OCI-LY1 (cell line): ENCODE measurements around the gene SMYD5.
A peak's percentile ranks its signal among the peaks of the same experiment; 100 is the strongest.

Source experiments
- H2AFZ ChIP-seq: fragments of 200-600 bp; sonication (generic), shearing (Covaris generic); 2 replicates; pipeline ENCODE4 v1.6.0; 2014; ENCODE audit warnings: antibody characterized with exemption, mild to moderate bottlenecking, low read length
- H3F3A ChIP-seq: fragments of 200-600 bp; sonication (generic), shearing (Covaris generic); 2 replicates; pipeline ENCODE4 v1.6.0; 2014; ENCODE audit warnings: mild to moderate bottlenecking, antibody characterized with exemption, low read length, moderate library complexity; ENCODE audit not compliant: insufficient read depth
- H3K27ac ChIP-seq: fragments of 200-600 bp; sonication (generic); 2 replicates; pipeline ENCODE4 v1.5.1; 2014; ENCODE audit warnings: low read length, mixed run types, mild to moderate bottlenecking, low read depth; ENCODE audit not compliant: poor library complexity, severe bottlenecking
- H3K27me3 ChIP-seq: fragments of 200-600 bp; sonication (generic); 2 replicates; pipeline ENCODE4 v1.6.0; 2014; ENCODE audit warnings: antibody characterized with exemption, mild to moderate bottlenecking, low read length, moderate library complexity; ENCODE audit not compliant: insufficient read depth
- H3K36me3 ChIP-seq: fragments of 200-600 bp; sonication (generic); 2 replicates; pipeline ENCODE4 v1.6.1; 2014; ENCODE audit warnings: mild to moderate bottlenecking, antibody characterized with exemption, low read length, moderate library complexity, mixed read lengths; ENCODE audit not compliant: insufficient read depth
- H3K4me1 ChIP-seq: fragments of 200-600 bp; sonication (generic); 2 replicates; pipeline ENCODE4 v1.5.1; 2014; ENCODE audit warnings: mild to moderate bottlenecking, low read length, moderate library complexity; ENCODE audit not compliant: insufficient read depth, severe bottlenecking
- H3K4me2 ChIP-seq: fragments of 200-600 bp; sonication (generic), shearing (Covaris generic); 2 replicates; pipeline ENCODE4 v1.6.1; 2014; ENCODE audit warnings: low read length
- H3K4me3 ChIP-seq: fragments of 200-600 bp; sonication (generic); 2 replicates; pipeline ENCODE4 v1.5.1; 2014; ENCODE audit warnings: low read length, low read depth, mild to moderate bottlenecking, mixed read lengths; ENCODE audit not compliant: poor library complexity, severe bottlenecking
- H3K79me2 ChIP-seq: fragments of 200-600 bp; shearing (Covaris generic); 2 replicates; pipeline ENCODE4 v1.6.1; 2016; ENCODE audit warnings: mixed run types, low read length, mixed read lengths; ENCODE audit not compliant: insufficient read depth
- H3K9ac ChIP-seq: fragments of 200-600 bp; sonication (generic), shearing (Covaris generic); 2 replicates; pipeline ENCODE4 v1.6.1; 2014; ENCODE audit warnings: mild to moderate bottlenecking, low read length, mixed read lengths
- H3K9me2 ChIP-seq: fragments of 200-600 bp; sonication (generic), shearing (Covaris generic); 2 replicates; pipeline ENCODE4 v1.6.1; 2014; ENCODE audit warnings: low read depth, mild to moderate bottlenecking, low read length, mixed read lengths
- H3K9me3 ChIP-seq: fragments of 200-600 bp; shearing (Covaris generic); 2 replicates; pipeline ENCODE4 v1.6.1; 2014; ENCODE audit warnings: low read length, mixed read lengths
- H4K20me1 ChIP-seq: fragments of 200-600 bp; sonication (generic), shearing (Covaris generic); 2 replicates; pipeline ENCODE4 v1.6.0; 2016; ENCODE audit warnings: mild to moderate bottlenecking, low read length; ENCODE audit not compliant: insufficient read depth
- CTCF ChIP-seq: fragments of 200-600 bp; sonication (generic), shearing (Covaris generic); IDR thresholded peaks from 2 replicates; pipeline ENCODE4 v1.5.1; 2017; ENCODE audit warnings: mild to moderate bottlenecking, antibody characterized with exemption, low read length, moderate library complexity, mixed read lengths
- EZH2 ChIP-seq: fragments of 200-600 bp; sonication (generic), shearing (Covaris generic); IDR thresholded peaks from 2 replicates; pipeline ENCODE4 v1.8.0; 2017; ENCODE audit warnings: borderline replicate concordance, mixed run types, mild to moderate bottlenecking, antibody characterized with exemption, low read length, moderate library complexity, mixed read lengths

The SMYD5 gene

GRCh38 chr2:73232403-73233153, 18.5 kb downstream of the SMYD5 start:
- no peaks in the 10 kb centered on the region for H3F3A ChIP-seq
- peak overlapping the region; percentile 79 for H3K4me3 ChIP-seq
- H3K9ac ChIP-seq: peak overlapping the region; percentile 67
- H3K27me3 ChIP-seq: no peaks in the 10 kb centered on the region
- H3K9me3 ChIP-seq: no peaks in the 10 kb centered on the region
- H3K27ac ChIP-seq: no peak overlapping the region
- H3K36me3 ChIP-seq: peaks cover 39% of the 10 kb centered on the region
- peaks cover 30% of the 10 kb centered on the region for H3K4me1 ChIP-seq
- H3K79me2 ChIP-seq: peaks cover 34% of the 10 kb centered on the region
- H2AFZ ChIP-seq: no peak overlapping the region
- no peaks in the 10 kb centered on the region; the same call in 1 of the 2 replicates for H4K20me1 ChIP-seq
- TF ChIP-seq EZH2 (no peak), CTCF (peak; percentile 26; the same call in 1 of the 2 replicates)
- H3K9me2 ChIP-seq: no peaks in the 10 kb centered on the region
- H3K4me2 ChIP-seq: peak overlapping the region; percentile 88

GRCh38 chr2:73233154-73233931, 19.3 kb downstream of the SMYD5 start, which contains the start of gene PRADC1:
Gene PRADC1 (minus strand): TSS chr2:73233239. CDS start chr2:73233160, 79 bp downstream.
- Histone ChIP-seq H3K4me1 (peaks cover 30% of the 10 kb centered on the region), H3K36me3 (peaks cover 36% of the 10 kb centered on the region), H2AFZ (no peak within 1 kb of the TSS), H3F3A (no peaks in the 10 kb centered on the region), H3K9ac (peak within 1 kb of the TSS; percentile 95), H3K27me3 (no peaks in the 10 kb centered on the region), H3K9me2 (no peaks in the 10 kb centered on the region), H3K4me3 (peak within 1 kb of the TSS; percentile 79), H3K4me2 (peak within 1 kb of the TSS; percentile 97), H3K27ac (peak within 1 kb of the TSS; percentile 76), H3K79me2 (peaks cover 42% of the 10 kb centered on the region), H4K20me1 (no peaks in the 10 kb centered on the region; the same call in 1 of the 2 replicates), H3K9me3 (no peaks in the 10 kb centered on the region)
- TF ChIP-seq EZH2 (no peak), CTCF (no peak)

GRCh38 chr2:73233932-73234832, 20.1 kb downstream of the SMYD5 start, which contains the start of gene CCT7:
Gene CCT7 (plus strand): TSS chr2:73234308. CDS start chr2:73234379, 71 bp downstream.
- Histone ChIP-seq H3K36me3 (peaks cover 40% of the 10 kb centered on the region), H3K27me3 (no peaks in the 10 kb centered on the region), H3K4me3 (peak within 1 kb of the TSS; percentile 79), H3K27ac (peak within 1 kb of the TSS; percentile 76), H3K9ac (peak within 1 kb of the TSS; percentile 95), H3K9me2 (no peaks in the 10 kb centered on the region), H2AFZ (no peak within 1 kb of the TSS), H3F3A (no peaks in the 10 kb centered on the region), H3K4me2 (peak within 1 kb of the TSS; percentile 97), H3K9me3 (no peaks in the 10 kb centered on the region), H3K79me2 (peaks cover 50% of the 10 kb centered on the region), H3K4me1 (peaks cover 30% of the 10 kb centered on the region), H4K20me1 (no peaks in the 10 kb centered on the region; the same call in 1 of the 2 replicates)
- TF ChIP-seq EZH2 (no peak), CTCF (no peak)
